ENCODE measurements around the gene AGFG1.

DNA sequence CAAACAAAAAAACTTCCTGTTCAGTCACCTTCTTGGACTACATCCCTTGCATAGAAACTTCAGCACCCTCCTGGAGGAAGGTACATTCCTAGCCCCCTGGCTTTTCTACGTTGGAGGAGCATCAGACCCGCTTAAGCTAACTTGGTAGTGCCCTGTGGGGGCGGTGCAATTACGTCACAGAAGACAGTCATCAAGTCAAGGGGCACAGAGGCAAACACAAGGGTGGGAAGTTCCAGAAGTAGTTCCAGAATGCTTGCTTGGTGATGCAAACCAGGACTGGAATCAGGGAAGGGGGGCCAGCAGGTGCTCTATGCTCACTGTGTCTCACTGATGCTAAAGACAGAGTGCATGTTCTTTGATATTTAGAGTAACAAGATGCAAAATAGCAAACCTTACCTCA, 15.2 kb upstream of the AGFG1 start:
- TF ChIP-seq, protein P1, sequence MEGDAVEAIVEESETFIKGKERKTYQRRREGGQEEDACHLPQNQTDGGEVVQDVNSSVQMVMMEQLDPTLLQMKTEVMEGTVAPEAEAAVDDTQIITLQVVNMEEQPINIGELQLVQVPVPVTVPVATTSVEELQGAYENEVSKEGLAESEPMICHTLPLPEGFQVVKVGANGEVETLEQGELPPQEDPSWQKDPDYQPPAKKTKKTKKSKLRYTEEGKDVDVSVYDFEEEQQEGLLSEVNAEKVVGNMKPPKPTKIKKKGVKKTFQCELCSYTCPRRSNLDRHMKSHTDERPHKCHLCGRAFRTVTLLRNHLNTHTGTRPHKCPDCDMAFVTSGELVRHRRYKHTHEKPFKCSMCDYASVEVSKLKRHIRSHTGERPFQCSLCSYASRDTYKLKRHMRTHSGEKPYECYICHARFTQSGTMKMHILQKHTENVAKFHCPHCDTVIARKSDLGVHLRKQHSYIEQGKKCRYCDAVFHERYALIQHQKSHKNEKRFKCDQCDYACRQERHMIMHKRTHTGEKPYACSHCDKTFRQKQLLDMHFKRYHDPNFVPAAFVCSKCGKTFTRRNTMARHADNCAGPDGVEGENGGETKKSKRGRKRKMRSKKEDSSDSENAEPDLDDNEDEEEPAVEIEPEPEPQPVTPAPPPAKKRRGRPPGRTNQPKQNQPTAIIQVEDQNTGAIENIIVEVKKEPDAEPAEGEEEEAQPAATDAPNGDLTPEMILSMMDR (IDR thresholded peaks at IDR 0.05) = no peak
- no peak for TF ChIP-seq POLR2A (IDR thresholded peaks at IDR 0.05)

Data from body of pancreas (tissue), 4 donors.